H54 (cell line): ENCODE results near the gene RNF207.
A peak's percentile ranks its signal among the peaks of the same experiment; 100 is the strongest.

Experiments used
- DNase-seq: peaks from one replicate; pipeline ENCODE4 v3.0.0; 2011; ENCODE audit warnings: low spot score, mixed read lengths; ENCODE audit not compliant: insufficient read length
- FAIRE-seq: peaks from 3 replicates; lab custom pipeline; 2011; peaks lifted over from hg19 to GRCh38; lab: Jason Lieb, UNC
- POLR2A ChIP-seq: IDR thresholded peaks from 2 replicates; pipeline ENCODE4 v1.6.1; 2011; ENCODE audit warnings: low read depth, mild to moderate bottlenecking, low read length

The RNF207 gene

GRCh38 chr1:6199298-6200187 lies 6.4 kb upstream of the RNF207 start, which contains the start of gene RPL22:
Gene RPL22, minus strand, starts transcription at chr1:6199595. Its CDS starts 22 bp downstream, at chr1:6199573.
- FAIRE-seq (peak; percentile 87), DNase-seq (peak; percentile 81)
- peak; percentile 62 for TF ChIP-seq POLR2A

DNA sequence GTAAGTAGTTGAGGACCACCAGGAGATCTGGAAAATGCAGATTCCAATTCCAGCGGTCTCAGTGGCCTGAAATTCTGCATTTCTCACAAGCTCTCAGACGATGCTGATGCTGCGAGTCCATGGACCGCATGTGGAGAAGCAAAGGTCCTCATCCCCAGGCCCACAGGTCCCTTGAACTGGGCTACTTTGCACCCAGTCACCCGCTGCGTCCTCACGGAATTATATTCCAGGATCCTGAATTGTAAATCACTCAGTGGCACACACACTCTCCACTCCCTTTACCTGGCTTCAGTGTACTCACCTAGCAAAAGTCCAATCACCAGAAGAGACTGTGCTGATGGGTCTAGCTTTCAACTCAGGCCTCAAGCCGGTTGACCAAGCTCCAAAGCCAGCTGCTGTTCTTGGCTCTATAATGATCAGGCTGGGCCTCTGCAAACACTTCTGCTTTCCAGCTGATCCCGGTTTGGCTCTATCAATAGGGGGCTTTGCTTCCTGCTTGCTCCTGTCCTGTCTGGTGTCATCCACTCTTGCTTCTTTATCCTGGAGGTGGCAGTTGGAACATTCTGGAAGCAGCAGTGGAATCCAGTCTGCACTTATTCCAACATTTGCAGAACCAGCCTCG lies 5.6 kb upstream of the RNF207 start:
- TF ChIP-seq POLR2A: no peak
- DNase-seq: no peak
- no peak for FAIRE-seq

DNA sequence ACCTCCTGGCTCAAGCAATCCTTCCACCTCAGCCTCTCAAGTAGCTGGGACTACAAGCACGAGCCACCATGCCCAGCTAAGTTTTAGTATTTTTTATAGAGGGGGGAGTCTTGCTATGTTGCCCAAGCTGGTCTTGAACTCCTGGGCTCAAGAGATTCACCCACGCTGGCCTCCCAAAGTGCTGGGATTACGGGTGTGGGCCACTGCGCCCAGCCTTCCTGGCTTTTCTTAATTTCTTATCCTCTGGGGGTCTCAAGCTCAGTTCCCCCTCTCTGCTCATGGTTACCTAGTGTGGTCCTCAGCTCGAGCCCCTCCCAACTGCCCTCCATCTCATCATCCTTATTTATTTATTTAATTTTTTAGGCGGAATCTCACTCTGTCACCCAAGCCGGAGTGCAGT lies 3.7 kb upstream of the RNF207 start:
- FAIRE-seq (no peak), DNase-seq (no peak)
- no peak for TF ChIP-seq POLR2A

DNA sequence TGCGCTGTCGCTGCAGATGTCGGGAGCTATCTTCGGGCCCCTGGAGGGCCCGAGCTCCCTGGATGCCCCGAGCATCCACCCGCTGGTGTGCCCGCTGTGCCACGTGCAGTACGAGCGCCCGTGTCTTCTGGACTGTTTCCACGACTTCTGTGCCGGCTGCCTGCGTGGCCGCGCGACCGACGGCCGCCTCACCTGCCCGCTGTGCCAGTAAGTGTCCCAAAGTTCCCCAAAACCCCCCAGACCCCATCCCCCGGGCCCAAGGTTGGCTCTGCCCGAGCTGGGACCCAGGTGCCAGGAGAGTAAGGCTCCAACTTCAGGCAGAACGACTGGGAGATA lies 569 bp downstream of the RNF207 start:
- no peak for TF ChIP-seq POLR2A
- FAIRE-seq (no peak), DNase-seq (no peak)

DNA sequence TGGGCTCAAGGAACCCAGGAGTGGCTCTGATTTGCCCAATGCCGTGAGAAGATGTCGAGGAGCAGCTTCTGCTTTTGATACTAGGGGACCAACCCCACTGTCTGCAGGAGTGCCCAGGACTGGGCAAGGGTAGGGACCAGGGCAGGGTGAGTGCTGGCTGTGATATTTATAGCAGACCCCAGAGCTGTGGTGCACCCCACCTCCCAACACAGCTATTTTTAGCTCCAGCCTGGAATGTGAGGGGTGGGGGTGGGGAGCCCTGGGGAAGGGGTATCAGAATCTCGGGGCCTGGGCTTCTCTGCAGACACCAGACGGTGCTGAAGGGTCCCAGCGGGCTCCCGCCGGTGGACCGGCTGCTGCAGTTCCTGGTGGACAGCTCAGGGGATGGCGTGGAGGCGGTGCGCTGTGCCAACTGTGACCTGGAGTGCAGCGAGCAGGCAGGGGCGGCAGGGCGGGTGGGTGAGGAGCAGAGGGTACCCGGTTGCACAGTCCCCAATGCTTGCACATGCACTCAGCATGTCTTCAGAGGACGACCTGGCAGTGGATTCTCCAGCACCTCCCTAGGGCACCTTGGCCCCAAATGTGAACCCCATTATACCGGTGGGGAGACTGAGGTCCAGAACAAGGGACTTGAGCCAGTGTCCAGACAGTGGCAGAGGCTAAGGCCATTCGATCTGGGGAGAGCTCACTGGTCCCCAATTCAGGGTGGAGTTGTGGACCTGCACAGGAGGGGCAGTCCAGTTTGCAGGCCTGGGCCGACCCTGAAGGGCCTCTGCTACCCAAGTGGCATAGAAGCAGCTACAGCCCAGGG lies 1.4 kb downstream of the RNF207 start:
- DNase-seq: no peak
- no peak for TF ChIP-seq POLR2A
- FAIRE-seq: no peak

DNA sequence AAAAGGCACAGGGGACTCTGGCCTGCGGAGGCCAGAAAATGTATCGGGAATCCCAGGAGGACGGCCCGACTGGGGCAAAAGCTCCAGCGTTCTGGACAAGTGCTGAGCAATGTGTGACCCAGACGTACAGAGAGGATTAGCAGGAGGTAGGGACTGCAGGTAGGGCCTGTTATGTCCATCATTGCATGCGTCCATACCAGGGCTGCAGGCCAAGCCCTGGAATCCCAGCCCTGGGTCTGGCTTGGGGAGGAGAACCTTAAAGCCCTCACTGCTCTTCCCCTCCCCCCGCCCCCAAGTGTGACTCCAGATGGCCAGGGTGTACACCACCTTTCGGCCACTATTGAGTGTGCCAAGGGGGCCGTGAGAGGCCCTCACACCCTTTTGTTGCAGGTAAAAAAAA lies 2.0 kb downstream of the RNF207 start:
- no peak for TF ChIP-seq POLR2A
- DNase-seq (no peak), FAIRE-seq (no peak)

GRCh38 chr1:6208723-6209660 lies 3.1 kb downstream of the RNF207 start:
- TF ChIP-seq POLR2A: no peak
- no peak for FAIRE-seq
- DNase-seq: no peak

DNA sequence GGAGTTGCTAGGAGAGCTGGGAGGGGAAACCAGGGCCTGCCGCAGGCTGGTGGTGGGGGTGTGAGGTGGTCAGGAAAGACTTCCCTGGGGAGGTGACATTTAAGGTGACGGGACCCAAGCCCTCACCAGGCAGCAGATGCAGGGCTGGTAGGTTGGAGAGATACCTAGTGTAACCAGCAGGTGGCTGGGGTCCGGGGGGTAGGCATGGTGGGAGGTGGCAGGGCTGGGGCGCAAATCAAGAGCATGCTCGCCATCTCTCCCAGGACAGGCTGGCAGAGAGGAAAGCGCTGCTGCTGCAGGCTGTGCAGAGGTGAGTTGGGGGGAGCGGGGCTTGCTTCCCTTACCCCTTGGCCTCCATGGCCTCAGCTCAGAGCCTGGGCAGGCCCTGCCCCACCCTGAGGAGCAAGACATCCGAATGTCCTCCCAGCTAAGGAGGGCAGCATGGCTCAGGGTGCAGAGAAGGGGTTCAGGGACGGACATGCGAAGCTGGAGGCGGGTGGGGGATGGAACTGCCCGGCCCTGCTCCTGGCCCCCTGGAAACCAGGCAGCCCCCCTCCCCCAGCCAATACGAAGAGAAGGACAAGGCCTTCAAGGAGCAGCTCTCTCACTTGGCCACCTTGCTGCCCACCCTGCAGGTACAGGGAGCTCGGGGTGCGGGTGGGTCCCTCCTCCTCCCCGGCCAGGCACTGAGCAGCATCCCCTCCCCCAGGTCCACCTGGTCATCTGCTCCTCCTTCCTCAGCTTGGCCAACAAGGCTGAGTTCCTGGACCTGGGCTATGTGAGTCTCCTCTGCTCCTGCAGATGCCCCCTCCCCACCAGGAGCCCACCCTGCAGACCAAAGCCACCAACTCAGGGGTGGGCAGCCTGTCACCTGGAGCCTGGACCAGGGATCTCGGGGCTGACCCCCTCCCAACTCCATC lies 4.0 kb downstream of the RNF207 start:
- no peak for DNase-seq
- no peak for TF ChIP-seq POLR2A
- FAIRE-seq: no peak

DNA sequence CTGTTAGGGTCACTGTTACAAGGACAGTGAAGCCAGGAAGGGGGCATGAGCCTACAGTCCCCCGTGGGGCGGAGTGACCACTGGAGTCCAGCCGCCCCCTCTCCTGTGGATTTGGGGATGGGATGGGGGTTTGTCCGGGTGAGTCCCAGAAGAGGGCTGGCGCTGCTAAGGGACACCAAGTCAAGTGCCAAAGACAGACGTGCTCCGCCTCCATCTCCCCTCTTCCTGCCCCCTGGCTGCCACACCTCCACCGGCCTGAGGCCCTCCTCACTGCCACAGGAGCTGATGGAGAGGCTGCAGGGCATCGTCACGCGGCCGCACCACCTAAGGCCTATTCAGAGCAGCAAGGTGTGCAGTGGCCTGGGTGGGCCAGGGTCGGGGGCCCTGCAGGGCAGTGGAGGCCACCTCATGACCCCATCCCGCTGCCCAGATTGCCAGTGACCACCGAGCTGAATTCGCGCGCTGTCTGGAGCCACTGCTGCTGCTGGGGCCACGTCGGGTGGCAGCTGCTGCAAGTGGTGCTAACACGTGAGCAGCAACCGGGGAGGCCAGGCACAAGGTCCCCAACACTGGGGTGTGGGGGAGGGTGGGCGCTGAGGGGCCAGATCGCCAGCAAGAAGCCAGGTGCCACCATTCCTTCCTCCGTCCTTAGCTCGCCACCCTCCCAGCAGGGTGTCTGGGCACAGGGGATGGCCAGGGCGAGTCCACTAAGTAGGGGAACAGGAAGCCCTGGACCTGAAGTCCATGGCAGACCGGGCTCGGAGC lies 4.9 kb downstream of the RNF207 start:
- no peak for FAIRE-seq
- no peak for DNase-seq
- TF ChIP-seq POLR2A: no peak

- FAIRE-seq (no peak), DNase-seq (no peak)
- TF ChIP-seq POLR2A: no peak
These were observed 5.8 kb downstream of the RNF207 start for GRCh38 chr1:6211731-6212130.

- DNase-seq (no peak), FAIRE-seq (no peak)
- no peak for TF ChIP-seq POLR2A
These were observed 6.5 kb downstream of the RNF207 start for GRCh38 chr1:6212193-6212959.
